HG03039 (cell line): ENCODE measurements around the gene TLR1.
"Not testable (repeated sequence)": the region's sequence is repeated elsewhere in the genome, so short reads cannot be mapped to it uniquely, and the experiment has no call there.

Experiments used
- ATAC-seq: cut with Tn5 transposase; IDR thresholded peaks from one replicate; pipeline ENCODE4 v1.9.1; 2021; ENCODE audit warnings: mild to moderate bottlenecking, moderate library complexity; ENCODE audit not compliant: unreplicated experiment

Gene TLR1

GRCh38 chr4:38775326-38775725 is 29.3 kb downstream of the TLR1 start:
- no peak for ATAC-seq

GRCh38 chr4:38774181-38774955 is 30.2 kb downstream of the TLR1 start:
- ATAC-seq: no peak

- not testable (repeated sequence) for ATAC-seq
Measured at GRCh38 chr4:38770281-38770680, 34.3 kb downstream of the TLR1 start.

- no peak for ATAC-seq
Measured at GRCh38 chr4:38769857-38770256, 34.7 kb downstream of the TLR1 start.

GRCh38 chr4:38769441-38769840 is 35.1 kb downstream of the TLR1 start:
- ATAC-seq: no peak

GRCh38 chr4:38768968-38769394 is 35.6 kb downstream of the TLR1 start:
- ATAC-seq: no peak

- not testable (repeated sequence) for ATAC-seq
Measured at GRCh38 chr4:38766940-38767339, 37.7 kb downstream of the TLR1 start.

GRCh38 chr4:38765382-38765781 is 39.2 kb downstream of the TLR1 start:
- ATAC-seq: no peak

GRCh38 chr4:38764277-38764676 is 40.3 kb downstream of the TLR1 start:
- no peak for ATAC-seq

GRCh38 chr4:38762560-38762959 is 42.0 kb downstream of the TLR1 start:
- no peak for ATAC-seq

- no peak for ATAC-seq
Measured at GRCh38 chr4:38759790-38760122, 44.8 kb downstream of the TLR1 start.

GRCh38 chr4:38759113-38759789 is 45.3 kb downstream of the TLR1 start:
- ATAC-seq: no peak

GRCh38 chr4:38757945-38758600 is 46.5 kb downstream of the TLR1 start:
- no peak for ATAC-seq

- ATAC-seq: no peak
Measured at GRCh38 chr4:38752941-38753806, 51.4 kb downstream of the TLR1 start.

GRCh38 chr4:38752372-38752940 is 52.1 kb downstream of the TLR1 start:
- ATAC-seq: peak; percentile 94

- ATAC-seq: no peak
Measured at GRCh38 chr4:38751341-38752010, 53.1 kb downstream of the TLR1 start.

- no peak for ATAC-seq
Measured at GRCh38 chr4:38749336-38749735, 55.3 kb downstream of the TLR1 start.

GRCh38 chr4:38747629-38748028 is 57.0 kb downstream of the TLR1 start:
- ATAC-seq: no peak
